WERI-Rb-1 (cell line): Measurements from ENCODE around the gene SAMD4B.

Experiments used
- DNase-seq: peaks from one replicate; pipeline ENCODE4 v3.0.0-alpha.2; 2020
- H3K27ac ChIP-seq: fragments of 250-450 bp; sonication (Bioruptor Pico); 2 replicates; pipeline ENCODE4 v1.5.1; 2020; ENCODE audit warnings: mild to moderate bottlenecking, moderate library complexity
- H3K27me3 ChIP-seq: fragments of 250-450 bp; sonication (Bioruptor Pico); 2 replicates; pipeline ENCODE4 v1.5.1; 2021; ENCODE audit warnings: mild to moderate bottlenecking, low read depth, moderate library complexity; ENCODE audit not compliant: insufficient read depth, severe bottlenecking
- H3K36me3 ChIP-seq: fragments of 250-450 bp; sonication (Bioruptor Pico); 2 replicates; pipeline ENCODE4 v1.5.1; 2020; ENCODE audit warnings: mild to moderate bottlenecking, moderate library complexity
- H3K4me3 ChIP-seq: 2 replicates; pipeline ENCODE4 v1.5.1; 2011; ENCODE audit warnings: low read depth, mild to moderate bottlenecking, control low read depth, low read length
- H3K9me3 ChIP-seq: fragments of 250-450 bp; sonication (Bioruptor Pico); 2 replicates; pipeline ENCODE4 v1.5.1; 2021; ENCODE audit warnings: mild to moderate bottlenecking, moderate library complexity; ENCODE audit not compliant: severe bottlenecking
- TF ChIP-seq, protein P1 (sequence below): IDR thresholded peaks from 2 replicates; pipeline ENCODE4 v1.5.1; 2011; ENCODE audit warnings: low read depth, mild to moderate bottlenecking, control low read depth, inconsistent platforms, low read length

Gene SAMD4B

DNA sequence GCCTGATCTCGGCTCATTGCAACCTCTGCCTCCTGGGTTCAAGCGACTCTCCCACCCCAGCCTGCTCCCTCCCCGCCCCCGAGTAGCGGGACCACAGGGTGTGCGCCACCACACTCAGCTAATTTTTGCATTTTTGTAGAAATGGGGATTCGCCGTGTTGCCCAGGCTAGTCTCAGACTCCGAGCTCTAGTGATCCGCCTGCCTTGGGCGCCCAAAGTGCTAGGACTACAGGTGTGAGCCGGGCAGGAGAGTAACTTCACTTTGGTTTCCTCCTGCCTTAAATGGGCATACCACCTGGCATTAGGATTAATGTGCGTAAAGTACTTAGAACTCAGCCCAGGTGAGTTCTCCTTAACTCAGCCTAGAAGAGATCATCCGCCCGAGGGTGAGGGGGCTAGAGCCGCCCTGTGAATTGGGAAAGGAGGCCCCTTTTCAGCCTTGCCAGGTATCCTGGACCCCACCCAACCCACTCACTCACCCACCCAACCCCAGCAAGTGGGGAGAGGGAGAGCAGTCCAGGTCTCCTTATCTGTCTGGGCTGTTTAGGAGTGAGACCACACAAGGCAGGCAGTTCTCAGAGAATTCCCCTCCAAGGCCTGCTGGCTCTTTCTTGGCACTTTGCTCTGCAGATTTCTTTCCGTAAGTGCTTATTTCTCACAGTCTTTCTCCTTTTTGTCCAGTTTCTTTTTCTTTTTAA is 63.2 kb downstream of the SAMD4B start:
- no peaks in the 10 kb centered on the region for H3K9me3 ChIP-seq
- no peaks in the 10 kb centered on the region for H3K36me3 ChIP-seq
- DNase-seq = no peak
- no peak overlapping the region for H3K27ac ChIP-seq
- no peak overlapping the region for H3K4me3 ChIP-seq
- TF ChIP-seq, protein P1, sequence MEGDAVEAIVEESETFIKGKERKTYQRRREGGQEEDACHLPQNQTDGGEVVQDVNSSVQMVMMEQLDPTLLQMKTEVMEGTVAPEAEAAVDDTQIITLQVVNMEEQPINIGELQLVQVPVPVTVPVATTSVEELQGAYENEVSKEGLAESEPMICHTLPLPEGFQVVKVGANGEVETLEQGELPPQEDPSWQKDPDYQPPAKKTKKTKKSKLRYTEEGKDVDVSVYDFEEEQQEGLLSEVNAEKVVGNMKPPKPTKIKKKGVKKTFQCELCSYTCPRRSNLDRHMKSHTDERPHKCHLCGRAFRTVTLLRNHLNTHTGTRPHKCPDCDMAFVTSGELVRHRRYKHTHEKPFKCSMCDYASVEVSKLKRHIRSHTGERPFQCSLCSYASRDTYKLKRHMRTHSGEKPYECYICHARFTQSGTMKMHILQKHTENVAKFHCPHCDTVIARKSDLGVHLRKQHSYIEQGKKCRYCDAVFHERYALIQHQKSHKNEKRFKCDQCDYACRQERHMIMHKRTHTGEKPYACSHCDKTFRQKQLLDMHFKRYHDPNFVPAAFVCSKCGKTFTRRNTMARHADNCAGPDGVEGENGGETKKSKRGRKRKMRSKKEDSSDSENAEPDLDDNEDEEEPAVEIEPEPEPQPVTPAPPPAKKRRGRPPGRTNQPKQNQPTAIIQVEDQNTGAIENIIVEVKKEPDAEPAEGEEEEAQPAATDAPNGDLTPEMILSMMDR = no peak
- H3K27me3 ChIP-seq = no peaks in the 10 kb centered on the region

DNA sequence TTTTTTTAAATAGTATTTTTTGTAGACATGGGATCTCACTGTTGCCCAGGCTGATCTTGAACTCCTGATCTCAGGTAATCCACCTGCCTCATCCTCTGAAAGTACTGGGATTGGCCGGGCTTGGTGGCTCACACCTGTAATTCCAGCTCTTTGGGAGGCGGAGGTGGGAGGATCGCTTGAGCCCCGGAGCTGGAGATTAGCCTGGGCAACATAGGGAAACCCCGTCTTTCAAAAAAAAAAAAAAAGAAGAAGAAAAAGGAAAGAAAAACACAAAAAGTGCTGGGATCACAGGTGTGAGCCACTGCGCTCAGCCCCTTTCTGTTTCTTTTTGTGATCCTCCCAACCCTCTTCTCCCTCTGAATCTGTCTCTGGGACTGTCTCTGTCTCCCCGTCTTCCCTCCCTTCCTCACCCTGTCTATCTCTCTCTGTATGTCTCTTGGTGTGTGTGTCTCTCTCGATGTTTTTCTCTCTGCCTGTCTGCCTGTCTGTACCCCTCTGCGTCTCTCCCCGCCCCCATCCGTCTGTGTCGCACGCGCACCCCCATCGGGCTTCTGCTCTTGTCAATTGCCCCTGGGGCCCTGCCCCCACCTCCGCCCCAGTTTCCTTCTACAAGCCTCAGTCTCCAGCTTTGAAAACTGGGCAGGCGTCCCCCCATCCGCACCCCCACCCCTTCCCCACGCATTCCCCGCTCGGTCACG is 63.9 kb downstream of the SAMD4B start:
- no peak overlapping the region for H3K27ac ChIP-seq
- peak; percentile 55 for DNase-seq
- TF ChIP-seq, protein P1 = no peak

GRCh38 chr19:39406656-39407409 is 64.6 kb downstream of the SAMD4B start, which contains the start of gene ZFP36:
Gene ZFP36, plus strand, starts transcription at chr19:39406847. Its CDS starts 58 bp downstream, at chr19:39406905.
- peak; percentile 72 for DNase-seq
- Histone ChIP-seq H3K4me3 (peak within 1 kb of the TSS; percentile 74), H3K36me3 (no peaks in the 10 kb centered on the region), H3K9me3 (no peaks in the 10 kb centered on the region), H3K27me3 (no peaks in the 10 kb centered on the region), H3K27ac (no peak within 1 kb of the TSS)
- TF ChIP-seq, protein P1 = no peak

More for the DNA sequence above, 63.9 kb downstream of the SAMD4B start:
- no peaks in the 10 kb centered on the region for H3K27me3 ChIP-seq
- no peaks in the 10 kb centered on the region for H3K36me3 ChIP-seq
- H3K9me3 ChIP-seq = no peaks in the 10 kb centered on the region
- peak overlapping the region; percentile 74 for H3K4me3 ChIP-seq

GRCh38 chr19:39407410-39407659 is 65.1 kb downstream of the SAMD4B start:
- no peak overlapping the region for H3K27ac ChIP-seq
- no peaks in the 10 kb centered on the region for H3K36me3 ChIP-seq
- peak overlapping the region; percentile 74 for H3K4me3 ChIP-seq
- TF ChIP-seq, protein P1 = no peak
- H3K27me3 ChIP-seq = no peaks in the 10 kb centered on the region
- H3K9me3 ChIP-seq = no peaks in the 10 kb centered on the region
- DNase-seq = no peak

- H3K36me3 ChIP-seq = no peaks in the 10 kb centered on the region
- H3K4me3 ChIP-seq = no peak overlapping the region
- H3K9me3 ChIP-seq = no peaks in the 10 kb centered on the region
- H3K27me3 ChIP-seq = no peaks in the 10 kb centered on the region
- DNase-seq = no peak
- no peak overlapping the region for H3K27ac ChIP-seq
- TF ChIP-seq, protein P1 = no peak
These were observed 65.6 kb downstream of the SAMD4B start for GRCh38 chr19:39407660-39408391.
